ENCODE data around the gene REXO1.

The REXO1 gene

DNA sequence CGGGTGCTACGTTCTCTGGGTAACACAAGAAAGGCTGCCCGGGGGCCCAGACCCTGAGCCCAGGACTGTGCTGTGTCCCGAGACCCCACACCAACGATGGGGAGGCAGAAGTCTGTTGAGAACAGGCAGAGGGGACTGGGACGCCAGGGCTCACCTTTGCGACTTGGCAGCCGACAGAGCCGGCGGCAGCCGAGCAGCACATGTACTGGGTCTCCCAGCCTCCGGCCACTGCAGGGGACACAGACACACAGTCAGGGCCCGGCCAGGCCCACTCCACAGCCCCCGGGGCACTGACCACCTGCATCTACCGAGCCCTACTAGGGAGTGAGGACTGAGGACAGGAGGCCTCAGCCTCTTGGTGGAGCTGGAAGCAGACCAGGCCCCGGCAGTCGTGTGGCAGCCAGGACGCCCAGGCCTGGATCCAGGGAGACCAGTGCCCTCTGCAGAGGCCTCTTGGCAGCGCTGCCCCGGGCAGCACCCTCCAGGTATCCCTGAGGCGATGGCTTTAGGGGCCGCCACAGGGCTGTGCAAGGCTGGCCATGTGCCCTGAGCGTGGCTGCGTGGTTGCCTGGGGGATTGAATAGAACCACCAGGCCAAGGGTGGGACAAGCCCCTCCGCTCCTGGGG, 30.6 kb downstream of the REXO1 start:
- DNase-seq (ENCODE audit: low read depth, low spot score), result no peak
- no peak overlapping the region for H3K27ac ChIP-seq

DNA sequence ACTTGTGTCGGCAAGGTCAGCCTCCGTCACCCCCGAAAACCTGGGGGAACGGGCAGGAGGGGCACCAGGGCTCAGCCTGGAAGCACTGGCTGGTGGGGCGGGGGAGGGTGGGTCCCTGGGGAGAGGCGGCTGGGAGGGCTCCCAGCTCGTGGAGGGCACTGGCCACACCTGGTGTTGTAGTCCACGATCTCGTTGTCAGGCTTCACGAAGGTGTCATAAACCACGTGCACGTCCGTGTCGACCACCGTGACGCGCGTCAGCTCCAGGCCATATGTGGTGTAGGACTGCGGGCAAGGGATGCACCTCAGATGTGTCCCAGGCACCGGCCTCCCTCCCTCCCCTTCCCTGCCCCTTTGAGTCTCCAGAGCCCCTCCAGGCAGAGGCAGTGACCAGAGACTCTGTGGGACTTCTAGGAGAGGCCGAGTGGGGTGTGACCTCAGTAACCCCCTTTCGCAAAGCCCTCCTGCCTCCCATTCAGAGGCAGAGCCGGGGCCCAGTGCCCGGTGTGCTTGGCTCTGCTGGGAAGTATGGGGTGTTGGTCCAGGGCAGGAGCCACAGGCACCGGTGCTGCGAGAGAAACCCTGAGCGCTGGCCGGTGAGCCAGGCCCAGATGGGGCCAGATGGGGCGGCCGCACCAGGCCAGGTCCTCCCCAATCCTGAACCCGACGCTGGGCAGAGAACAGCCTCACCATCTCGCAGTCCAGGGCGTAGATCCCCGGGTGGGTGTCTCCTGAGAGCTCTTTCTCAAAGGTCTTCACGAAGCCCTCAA, 31.6 kb downstream of the REXO1 start:
- no peak for DNase-seq (ENCODE audit: low read depth, low spot score)
- H3K27ac ChIP-seq, result no peak overlapping the region

DNA sequence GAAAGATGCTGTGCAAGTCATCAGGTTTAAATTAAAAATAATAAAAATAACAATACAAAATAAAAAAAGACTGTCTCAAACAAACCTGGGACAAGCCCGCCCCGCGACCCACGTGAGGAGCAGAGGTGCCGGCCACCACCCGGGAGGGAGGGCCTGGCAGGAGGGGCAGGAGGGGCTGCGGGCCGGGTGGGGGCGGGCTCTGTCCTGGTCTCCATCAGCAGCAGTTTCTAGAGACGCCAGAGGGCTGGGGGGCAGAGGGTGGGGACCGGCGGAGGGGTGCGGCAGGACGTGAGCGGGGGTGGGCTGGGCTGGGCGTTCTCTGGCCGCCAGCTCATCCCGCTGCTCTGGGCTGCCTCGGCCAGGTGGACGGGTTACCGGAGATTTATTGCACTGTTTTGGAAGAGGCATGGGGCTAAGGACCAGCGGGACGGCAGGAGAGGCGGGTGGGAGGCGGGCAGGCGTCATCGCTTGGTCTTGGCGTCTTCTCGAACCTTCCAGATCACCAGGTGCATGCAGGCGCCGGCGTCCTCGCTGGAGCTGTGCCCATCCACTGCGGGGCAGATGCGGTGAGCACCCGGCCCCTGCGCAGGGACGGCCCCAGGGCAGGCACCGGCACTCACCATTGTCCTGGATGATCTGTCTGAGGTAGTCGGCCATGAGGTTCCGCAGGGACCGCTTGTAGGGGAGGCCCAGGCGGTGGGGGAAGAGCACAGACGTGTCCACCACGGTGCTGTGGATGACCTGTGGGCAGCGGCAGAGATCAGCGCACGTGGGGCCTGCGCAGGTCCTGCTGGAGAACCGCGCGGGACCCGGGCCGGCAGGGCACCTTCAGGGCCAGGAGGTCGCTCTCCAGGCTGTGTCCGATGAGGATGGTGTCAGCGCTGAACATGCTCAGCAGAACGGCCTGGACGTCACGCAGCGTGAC, 32.4 kb downstream of the REXO1 start:
- no peak for DNase-seq (ENCODE audit: low read depth, low spot score)
- H3K27ac ChIP-seq, result no peak overlapping the region

DNA sequence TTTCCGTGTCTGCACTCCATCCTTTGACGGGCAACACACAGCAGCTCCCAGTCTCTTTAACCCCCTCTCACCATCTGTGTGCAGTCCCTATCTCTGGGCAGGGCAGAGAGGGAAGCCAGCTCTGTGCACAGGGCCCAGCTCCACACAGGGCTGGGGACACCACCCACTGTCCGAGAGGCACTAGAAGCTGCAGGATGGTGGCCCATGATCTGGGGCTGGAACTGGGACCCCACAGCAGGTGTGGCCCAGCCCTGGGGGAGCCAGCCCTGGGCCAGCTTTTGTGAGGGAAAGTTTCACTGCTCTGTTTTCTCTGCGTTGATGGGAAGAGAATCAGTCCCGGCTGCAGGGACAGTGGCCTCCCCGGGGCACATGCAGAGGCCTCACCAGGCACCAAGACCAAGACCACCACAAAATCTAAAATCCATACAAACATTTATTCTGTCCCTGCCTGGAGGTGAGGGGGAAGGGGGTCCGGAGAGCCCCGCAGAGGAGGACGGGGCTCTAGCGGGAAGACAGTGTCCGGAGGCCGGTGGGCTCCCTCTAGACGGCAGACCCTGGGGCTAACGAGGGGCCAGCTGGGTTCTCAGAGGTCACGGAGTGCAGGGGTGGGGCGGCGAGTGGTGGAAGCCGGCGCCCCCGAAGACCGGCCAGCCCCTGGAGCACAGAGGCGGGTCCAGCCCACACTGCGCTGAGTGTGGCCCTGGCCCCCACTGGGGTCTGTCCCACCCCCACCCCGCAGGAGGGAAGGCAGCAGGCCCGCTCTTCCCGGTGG, 33.3 kb downstream of the REXO1 start:
- no peak overlapping the region for H3K27ac ChIP-seq
- DNase-seq (ENCODE audit: low read depth, low spot score), result no peak

DNA sequence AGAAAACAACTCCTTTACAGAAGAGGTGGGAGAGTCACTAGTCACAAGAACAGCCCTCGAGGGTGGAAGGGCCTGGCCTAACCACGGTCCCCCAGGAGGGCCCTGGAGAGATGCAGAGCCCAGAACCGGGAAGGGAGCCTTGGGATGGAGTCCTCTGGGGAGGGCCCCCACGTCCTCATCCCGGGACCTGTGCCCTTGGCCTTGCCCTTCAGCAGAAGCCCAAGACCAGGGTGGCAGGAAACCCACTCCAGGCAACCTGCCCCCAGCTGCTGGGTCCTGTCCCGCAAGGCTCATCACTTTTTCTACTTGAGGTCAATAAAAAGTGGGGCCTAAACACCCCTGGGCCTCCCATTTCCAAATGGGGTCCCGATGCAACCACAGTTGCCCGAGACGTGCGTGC, 33.9 kb downstream of the REXO1 start:
- H3K27ac ChIP-seq, result no peak overlapping the region
- DNase-seq (ENCODE audit: low read depth, low spot score), result no peak

DNA sequence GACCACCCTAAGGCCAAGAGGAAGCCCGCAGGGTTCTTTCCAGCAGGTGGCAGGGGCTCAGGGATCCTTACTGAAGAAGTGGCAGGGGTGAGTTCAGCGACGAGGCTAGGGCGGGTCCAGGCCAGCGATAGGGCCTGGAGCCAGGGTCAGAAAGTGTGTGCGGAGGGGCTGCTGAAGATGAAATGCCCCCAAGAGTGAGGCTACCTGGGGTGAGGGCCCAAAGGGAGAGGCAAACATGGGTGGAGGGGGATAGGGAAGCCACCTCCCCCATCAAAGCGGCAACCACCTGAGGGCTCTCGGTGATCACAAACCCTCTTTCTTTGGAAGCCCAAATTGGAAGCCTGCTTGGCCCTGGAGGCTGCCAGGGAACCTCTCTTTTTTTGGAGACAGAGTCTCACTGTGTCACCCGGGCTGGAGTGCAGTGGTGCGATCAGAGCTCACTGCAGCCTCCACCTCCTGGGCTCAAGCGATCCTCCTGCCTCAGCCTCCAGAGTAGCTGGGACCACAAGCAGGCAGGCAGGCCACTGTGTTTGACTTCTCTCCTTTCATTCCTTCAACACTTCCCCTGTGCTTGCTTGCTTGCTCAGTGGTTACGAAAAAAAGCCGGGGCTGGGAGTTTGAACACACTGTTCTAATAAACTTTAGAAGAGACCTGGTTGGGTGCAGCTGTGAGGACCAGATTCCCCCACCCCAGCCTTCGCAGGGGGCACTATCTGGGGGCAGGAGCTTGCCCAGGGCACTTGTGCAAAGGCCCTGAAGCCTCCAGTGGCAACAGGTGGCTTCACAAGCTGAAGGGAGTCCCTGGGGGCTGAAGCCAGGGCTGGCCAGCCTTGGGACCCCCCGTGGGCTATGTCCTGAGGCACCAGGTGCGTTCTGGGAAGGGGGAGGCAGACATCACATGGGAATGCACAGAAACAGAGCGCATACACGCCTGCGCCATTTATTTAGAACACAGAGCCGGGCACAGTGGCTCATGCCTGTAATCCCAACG, 34.8 kb downstream of the REXO1 start:
- H3K27ac ChIP-seq, result no peak overlapping the region

DNA sequence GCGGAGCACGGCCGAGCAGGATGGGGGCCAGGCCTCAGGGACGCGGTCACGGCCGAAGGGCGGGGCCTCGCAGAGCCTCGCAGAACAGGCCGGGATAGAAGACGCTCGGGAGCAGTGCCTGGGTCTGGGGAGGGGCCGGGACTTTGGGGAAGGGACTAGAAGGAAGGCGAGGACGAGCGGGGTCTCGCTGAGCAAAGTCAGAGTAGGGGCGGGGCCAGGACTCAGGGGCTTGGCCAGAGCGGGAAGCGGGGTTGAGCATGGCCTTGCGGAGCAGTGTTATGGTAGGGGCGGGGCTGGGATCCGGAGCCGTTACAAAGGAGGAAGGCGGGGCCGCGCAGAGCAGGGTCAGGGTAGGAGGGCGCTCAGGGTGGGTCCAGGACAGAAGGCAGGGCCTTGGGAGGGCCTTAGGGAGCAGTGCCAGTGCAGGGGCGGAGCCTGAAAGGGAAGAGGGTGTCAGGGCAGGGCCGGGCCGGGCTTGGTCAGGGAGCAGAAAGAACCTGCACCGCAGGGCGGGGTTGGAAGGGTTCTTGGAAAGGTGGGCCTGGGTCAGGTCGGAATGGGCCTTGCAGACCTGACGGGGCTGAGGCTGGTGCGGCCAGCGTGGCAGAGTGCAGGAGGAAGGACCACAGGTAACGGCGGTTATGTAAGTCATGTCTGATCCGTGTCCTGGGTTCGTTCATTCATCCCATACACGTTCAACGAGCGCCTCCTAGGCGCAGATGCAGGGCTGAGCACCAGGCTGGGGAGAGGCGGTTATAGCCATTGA, 35.7 kb downstream of the REXO1 start:
- H3K27ac ChIP-seq, result no peak overlapping the region
- peak; percentile 73 for DNase-seq (ENCODE audit: low read depth, low spot score)

More for the DNA sequence above, 34.8 kb downstream of the REXO1 start:
- DNase-seq (ENCODE audit: low read depth, low spot score), result no peak

DNA sequence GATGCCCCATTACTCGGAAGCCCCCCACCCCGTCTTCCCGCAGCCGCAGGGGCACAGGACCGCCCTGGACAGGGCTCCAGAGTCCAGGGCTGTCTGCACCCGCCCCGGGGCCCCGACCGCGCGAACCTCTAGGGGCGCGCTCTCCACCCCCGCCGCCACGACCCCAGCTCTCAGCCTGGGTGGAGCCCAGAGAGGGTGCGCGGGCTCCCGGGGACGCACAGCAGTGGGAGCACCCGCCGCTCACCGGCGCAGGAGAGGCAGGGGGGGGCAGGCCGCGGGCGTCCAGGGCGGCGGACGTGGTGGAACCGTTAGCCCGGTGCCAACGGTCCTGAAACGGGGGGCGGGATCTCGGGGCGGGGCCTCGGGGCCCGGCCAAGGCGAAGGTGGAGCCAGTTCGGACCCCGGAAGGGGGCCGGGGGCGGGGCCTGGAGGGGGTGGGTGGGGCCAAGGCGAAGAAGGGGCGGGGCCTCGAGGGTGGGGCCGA, 36.3 kb downstream of the REXO1 start, which contains the start of gene ATP8B3:
TSS of gene ATP8B3 (minus strand) at position 335 of the 484 bp plus-strand sequence. CDS start 540 bp downstream, outside the sequence.
- no peak within 1 kb of the TSS for H3K27ac ChIP-seq
- no peak for DNase-seq (ENCODE audit: low read depth, low spot score)

DNA sequence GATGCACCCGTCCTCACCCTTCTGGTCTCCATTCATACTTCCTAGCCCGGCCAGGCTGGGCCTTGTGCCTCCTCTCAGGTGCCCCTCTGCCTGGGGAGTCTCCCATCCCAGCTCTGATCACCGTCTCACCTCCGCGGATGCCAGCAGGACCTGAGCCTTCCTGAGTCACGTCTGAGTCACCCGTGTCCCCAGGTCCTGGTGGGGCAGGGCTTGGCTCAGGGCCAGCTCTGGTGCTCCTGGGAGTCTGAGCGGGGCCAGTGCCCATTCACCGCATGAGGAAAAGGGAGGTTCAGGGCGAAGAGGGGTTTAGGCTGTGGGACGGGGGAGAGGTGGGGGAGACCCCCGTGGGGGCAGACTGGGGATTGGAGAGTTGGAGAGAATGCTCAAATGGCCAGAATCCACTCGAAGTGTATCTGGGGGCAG, 36.8 kb downstream of the REXO1 start:
- DNase-seq (ENCODE audit: low read depth, low spot score), result peak; percentile 29

DNA sequence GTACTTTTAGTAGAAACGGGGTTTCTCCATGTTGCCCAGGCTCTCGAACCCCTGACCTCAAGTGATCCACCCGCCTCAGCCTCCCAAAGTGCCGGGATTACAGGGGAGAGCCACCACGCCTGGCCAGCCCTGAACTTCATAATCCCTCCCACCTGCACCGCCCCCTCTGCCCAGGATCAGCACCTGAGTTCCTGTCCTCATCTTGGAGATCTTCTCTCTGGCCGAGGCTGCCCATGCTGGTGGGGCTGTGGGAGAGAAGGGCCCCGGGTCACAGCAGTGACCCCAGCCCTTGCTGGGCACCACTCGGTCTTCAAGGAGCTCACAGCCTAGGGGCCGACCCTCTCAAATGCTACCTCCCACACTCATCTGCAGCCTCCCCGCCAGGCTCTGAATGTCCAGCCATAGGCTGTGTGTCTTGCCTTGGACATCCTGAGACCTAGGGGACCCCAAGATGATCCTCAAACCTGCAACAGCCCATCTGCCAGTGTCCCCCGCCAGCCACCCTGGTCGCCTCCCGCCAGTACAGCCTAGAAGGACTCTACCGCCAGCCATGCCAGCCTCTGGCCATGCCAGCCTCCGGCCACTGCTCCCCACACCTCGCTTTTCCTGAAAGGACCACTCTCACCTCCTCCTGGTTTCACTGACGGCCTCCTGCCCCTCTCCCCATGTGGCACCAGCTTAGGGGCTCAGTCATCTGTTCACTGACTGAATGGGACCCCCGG, 37.7 kb downstream of the REXO1 start:
- H3K27ac ChIP-seq, result no peak overlapping the region
- no peak for DNase-seq (ENCODE audit: low read depth, low spot score)

More for the DNA sequence above, 36.8 kb downstream of the REXO1 start:
- no peak overlapping the region for H3K27ac ChIP-seq

DNA sequence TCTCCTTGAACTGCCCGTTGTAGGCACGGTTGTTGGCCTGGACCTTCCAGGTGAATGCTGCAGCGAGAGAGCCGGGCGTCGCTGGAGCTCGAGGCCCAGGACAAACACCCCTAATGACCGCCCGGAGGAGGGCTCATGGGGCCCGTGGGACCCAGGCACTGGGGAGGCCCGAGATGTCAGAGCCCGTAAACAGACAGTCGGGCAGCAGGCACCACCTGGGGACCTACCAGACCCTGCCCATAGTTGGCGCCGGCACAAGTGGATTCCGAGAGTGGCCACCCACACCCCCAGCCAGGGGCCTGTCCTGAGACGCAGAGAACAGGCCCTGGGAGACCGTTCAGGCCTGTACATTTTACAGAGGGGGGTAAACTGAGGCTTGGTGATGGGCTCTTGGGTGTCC, 38.6 kb downstream of the REXO1 start:
- no peak for DNase-seq (ENCODE audit: low read depth, low spot score)
- H3K27ac ChIP-seq, result no peak overlapping the region

DNA sequence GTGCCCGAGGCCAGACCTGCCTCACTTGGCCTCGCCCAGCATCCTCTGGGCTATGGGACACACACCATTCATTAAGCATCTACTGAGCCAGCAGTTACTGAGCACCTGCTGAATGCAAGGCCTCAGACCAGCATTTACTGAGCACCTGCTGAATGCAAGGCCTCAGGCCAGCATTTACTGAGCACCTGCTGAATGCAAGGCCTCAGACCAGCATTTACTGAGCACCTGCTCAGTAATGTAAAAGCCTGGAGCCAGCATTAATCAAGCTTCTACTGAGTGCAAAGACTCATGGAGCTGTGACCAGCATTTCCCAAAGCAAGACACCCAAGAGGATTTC, 39.9 kb downstream of the REXO1 start:
- no peak for DNase-seq (ENCODE audit: low read depth, low spot score)
- no peak overlapping the region for H3K27ac ChIP-seq

DNA sequence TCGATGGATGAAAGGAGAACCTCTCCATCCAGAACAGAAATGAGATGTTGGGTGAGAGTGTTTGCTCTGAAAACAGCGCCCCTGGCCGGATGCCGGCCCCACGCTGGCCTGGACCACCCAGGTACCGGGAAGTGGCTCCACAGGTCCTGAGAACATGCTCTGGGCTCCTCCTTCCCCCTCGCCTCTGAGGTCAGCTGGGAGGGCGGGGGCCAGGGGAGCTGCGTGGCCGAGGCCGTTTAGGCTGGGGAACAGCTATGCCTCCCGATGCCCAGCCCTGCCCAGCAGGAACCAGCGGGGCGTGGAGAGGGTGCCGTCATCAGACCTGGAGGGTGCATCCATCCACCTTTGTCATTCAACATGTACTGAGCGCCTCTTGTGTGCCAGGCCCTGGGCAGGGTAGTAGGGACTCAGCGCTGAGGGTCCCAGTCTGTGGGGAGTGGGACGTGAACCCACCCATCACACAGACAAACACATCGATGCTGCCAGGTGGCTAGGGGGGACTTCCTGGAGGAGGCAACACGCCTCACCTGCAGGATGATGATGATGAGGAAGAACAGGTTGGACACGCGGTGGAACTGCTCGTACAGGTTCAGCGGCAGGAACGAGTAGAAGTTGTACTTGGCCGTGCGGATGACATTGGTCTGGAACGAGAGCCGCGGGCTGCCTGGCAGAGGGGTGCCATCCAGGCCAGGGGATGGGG, 40.4 kb downstream of the REXO1 start:
- DNase-seq (ENCODE audit: low read depth, low spot score), result no peak
- no peak overlapping the region for H3K27ac ChIP-seq

DNA sequence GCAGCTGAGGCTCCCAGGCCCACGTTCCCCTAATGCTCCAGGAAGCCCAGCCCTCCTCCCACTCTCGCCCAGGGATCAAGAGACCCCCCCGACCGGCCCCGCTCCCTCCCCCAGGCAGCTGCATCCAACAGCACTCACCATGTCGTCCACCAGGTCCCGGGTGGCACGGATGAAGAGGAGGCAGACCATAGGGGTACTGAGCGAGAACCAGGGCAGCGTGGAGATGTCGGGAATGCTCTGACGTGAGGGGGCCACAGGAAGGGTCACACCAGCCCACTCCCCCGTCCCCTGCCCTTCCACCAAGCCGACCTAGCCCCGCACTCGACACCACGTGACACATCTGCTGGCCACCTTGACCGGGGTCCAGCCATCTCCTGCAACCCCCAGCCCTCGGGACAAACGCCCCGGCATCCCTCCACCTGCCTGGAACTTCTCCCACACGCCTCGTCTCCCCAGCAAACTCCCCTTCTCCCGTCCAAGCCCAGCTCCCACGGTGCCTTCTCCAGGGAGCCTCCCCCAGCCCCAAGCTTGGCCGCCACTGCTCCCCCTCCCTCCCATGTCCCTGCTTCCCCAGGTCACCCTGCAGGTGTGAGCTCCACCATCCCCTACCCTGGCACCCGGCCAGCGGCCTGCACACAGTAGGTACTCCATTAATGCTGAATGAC, 41.1 kb downstream of the REXO1 start:
- H3K27ac ChIP-seq, result no peak overlapping the region
- DNase-seq (ENCODE audit: low read depth, low spot score), result no peak

DNA sequence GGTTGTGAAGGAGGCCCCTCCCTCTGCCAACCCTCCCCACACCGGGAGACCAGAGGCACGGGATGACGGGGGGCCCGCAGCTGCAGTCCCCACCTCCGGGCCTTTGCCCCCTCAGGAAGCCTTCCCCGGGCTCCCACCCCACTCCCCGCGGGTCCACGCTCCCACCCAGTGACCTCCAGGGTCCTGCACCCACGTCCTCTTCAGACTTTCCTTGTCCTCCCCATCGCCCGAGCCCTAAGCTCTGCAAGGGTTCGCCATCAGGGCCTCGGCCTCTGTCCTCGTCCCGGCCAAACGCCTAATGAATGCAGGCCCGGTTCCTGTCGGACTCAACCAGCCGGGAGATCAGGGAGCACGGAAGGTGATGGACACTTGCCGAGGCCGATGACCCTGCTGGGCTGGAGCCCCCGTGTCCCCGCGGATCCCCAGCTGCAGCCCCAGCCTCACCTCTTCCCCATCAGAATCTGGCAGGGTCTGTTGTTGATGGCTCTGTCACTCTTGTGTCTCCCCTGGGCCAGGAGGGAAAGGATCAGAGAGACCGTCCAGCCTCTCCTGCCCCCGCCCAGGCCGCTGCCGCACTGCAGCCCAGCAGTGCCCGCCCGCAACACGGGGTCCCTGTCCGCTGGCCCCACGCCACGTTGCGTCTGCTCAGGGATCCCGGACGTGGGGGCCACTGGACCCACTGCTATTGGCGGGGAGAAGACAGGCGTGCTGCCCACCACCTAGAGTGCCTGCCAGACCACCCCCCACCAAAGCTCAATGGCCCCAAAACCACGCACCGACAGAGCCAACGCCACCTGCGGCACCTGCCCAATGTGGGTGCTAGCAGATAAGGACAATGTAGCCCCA, 41.9 kb downstream of the REXO1 start:
- no peak overlapping the region for H3K27ac ChIP-seq
- no peak for DNase-seq (ENCODE audit: low read depth, low spot score)
